ENCODE data around the gene ZRANB1. TPM values are rescaled to one million over a fixed set of nuclear protein-coding genes. Genes with fewer than 3 reads are reported as not detected.

Gene ZRANB1
- total and polyA plus RNA-seq, 2 of the 13 experiments (the other 11 are each of a cell fraction or from before 2014, with no cell fraction given): 10.3 to 19.6 TPM

DNA sequence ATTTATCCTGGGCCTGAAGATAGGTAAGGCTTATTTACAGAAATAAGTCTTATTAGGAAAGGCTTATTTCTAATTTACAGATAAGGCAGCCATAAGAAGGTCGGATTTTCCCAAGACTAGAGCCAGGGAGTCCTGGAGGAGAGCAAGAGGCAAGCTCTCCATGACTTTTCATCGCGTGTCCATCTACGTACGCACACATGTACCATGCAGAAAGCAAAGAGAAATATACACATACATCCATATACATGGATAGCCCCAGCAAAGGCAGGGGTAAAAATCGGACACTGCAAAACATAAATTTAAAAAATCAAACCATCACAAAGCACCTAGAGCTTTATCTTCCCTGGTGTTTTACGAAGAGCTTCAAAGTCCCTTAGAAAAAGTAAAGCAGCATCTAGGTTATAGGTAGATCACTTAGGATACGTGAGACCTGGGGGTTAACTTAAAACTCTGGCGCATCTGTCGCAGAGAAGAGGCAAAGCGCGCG is 25.8 kb upstream of the ZRANB1 start (continued):
- TF ChIP-seq, protein P1, sequence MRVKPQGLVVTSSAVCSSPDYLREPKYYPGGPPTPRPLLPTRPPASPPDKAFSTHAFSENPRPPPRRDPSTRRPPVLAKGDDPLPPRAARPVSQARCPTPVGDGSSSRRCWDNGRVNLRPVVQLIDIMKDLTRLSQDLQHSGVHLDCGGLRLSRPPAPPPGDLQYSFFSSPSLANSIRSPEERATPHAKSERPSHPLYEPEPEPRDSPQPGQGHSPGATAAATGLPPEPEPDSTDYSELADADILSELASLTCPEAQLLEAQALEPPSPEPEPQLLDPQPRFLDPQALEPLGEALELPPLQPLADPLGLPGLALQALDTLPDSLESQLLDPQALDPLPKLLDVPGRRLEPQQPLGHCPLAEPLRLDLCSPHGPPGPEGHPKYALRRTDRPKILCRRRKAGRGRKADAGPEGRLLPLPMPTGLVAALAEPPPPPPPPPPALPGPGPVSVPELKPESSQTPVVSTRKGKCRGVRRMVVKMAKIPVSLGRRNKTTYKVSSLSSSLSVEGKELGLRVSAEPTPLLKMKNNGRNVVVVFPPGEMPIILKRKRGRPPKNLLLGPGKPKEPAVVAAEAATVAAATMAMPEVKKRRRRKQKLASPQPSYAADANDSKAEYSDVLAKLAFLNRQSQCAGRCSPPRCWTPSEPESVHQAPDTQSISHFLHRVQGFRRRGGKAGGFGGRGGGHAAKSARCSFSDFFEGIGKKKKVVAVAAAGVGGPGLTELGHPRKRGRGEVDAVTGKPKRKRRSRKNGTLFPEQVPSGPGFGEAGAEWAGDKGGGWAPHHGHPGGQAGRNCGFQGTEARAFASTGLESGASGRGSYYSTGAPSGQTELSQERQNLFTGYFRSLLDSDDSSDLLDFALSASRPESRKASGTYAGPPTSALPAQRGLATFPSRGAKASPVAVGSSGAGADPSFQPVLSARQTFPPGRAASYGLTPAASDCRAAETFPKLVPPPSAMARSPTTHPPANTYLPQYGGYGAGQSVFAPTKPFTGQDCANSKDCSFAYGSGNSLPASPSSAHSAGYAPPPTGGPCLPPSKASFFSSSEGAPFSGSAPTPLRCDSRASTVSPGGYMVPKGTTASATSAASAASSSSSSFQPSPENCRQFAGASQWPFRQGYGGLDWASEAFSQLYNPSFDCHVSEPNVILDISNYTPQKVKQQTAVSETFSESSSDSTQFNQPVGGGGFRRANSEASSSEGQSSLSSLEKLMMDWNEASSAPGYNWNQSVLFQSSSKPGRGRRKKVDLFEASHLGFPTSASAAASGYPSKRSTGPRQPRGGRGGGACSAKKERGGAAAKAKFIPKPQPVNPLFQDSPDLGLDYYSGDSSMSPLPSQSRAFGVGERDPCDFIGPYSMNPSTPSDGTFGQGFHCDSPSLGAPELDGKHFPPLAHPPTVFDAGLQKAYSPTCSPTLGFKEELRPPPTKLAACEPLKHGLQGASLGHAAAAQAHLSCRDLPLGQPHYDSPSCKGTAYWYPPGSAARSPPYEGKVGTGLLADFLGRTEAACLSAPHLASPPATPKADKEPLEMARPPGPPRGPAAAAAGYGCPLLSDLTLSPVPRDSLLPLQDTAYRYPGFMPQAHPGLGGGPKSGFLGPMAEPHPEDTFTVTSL (CRISPR knock-in tag; IDR thresholded peaks at IDR 0.05; ENCODE audit: borderline replicate concordance): peak; percentile 18; the same call in 1 of the 2 replicates
- TF ChIP-seq ZSCAN29 (CRISPR knock-in tag; conservative IDR thresholded peaks at IDR 0.05) (no peak), HIVEP1 (CRISPR knock-in tag; IDR thresholded peaks at IDR 0.05) (no peak), SMYD3 (CRISPR knock-in tag; IDR thresholded peaks at IDR 0.05) (peak; percentile 73), NFIC (IDR thresholded peaks at IDR 0.05; ENCODE audit: low read length) (no peak), MLLT10 (CRISPR knock-in tag; IDR thresholded peaks at IDR 0.05) (no peak), HDAC6 (IDR thresholded peaks at IDR 0.05; ENCODE audit: low read depth, low read length) (no peak), ZNF558 (CRISPR knock-in tag; IDR thresholded peaks at IDR 0.05; ENCODE audit: borderline replicate concordance) (0 out of 2 replicates have a peak, but pooled peaks have one; percentile 50), MTERF4 (CRISPR knock-in tag; IDR thresholded peaks at IDR 0.05) (0 out of 2 replicates have a peak, but pooled peaks have one; percentile 57), SRSF9 (IDR thresholded peaks at IDR 0.05; ENCODE audit: borderline replicate concordance, insufficient read depth, low read depth, low read length, poor library complexity, severe bottlenecking) (no peak), ZNF552 (CRISPR knock-in tag; IDR thresholded peaks at IDR 0.05; ENCODE audit: borderline replicate concordance) (no peak)

All from HepG2 (cell line).